RWPE1 (cell line): Measurements from ENCODE around the gene LRMDA.

Experiments used
- CTCF ChIA-PET: fragments of 350-600 bp; sonication (Branson Sonifier 250); formaldehyde crosslinking; extraction: SDS; loops from one replicate; lab custom pipeline; 2021; lab: Yijun Ruan, JAX
- POLR2A ChIA-PET: fragments of 400-600 bp; formaldehyde crosslinking; extraction: SDS; loops from one replicate; lab custom pipeline; 2020; ENCODE audit warnings: antibody characterized with exemption; ENCODE audit not compliant: low non-redundant PET; lab: Yijun Ruan, JAX
- DNase-seq: peaks from one replicate; pipeline ENCODE4 v3.0.0; 2012; ENCODE audit warnings: low spot score
- H3K27ac ChIP-seq: fragments of 450-650 bp; 2 replicates; pipeline ENCODE4 v1.5.1; 2017
- CTCF ChIP-seq: fragments of 450-650 bp; conservative IDR thresholded peaks from 2 replicates; pipeline ENCODE4 v1.5.1; 2017; ENCODE audit warnings: low read depth, mild to moderate bottlenecking

The LRMDA gene

GRCh38 chr10:75542084-75542483 lies 110.7 kb downstream of the LRMDA start:
- POLR2A ChIA-PET, result no interaction called here
- DNase-seq, result no peak
- TF ChIP-seq CTCF, result no peak
- H3K27ac ChIP-seq, result no peak overlapping the region
- CTCF ChIA-PET, result no interaction called here

GRCh38 chr10:75542906-75543305 lies 111.5 kb downstream of the LRMDA start:
- no peak overlapping the region for H3K27ac ChIP-seq
- CTCF ChIA-PET, result interaction anchor here (0.7 kb wide), 2 partner anchors 74 to 143 kb away, joined by 3 read pairs; no protein-coding TSS in a partner anchor
- POLR2A ChIA-PET, result no interaction called here
- TF ChIP-seq CTCF, result no peak
- DNase-seq, result no peak

GRCh38 chr10:75544386-75544785 lies 113.0 kb downstream of the LRMDA start:
- ChIA-PET CTCF (no interaction called here), POLR2A (no interaction called here)
- H3K27ac ChIP-seq, result no peak overlapping the region
- no peak for DNase-seq
- TF ChIP-seq CTCF, result no peak

GRCh38 chr10:75544993-75545706 lies 113.7 kb downstream of the LRMDA start:
- no peak for TF ChIP-seq CTCF
- POLR2A ChIA-PET, result interaction anchor here (0.5 kb wide), 1 partner anchor 136 kb away, joined by 8 read pairs; no protein-coding TSS in a partner anchor
- no peak for DNase-seq

GRCh38 chr10:75546004-75546403 lies 114.6 kb downstream of the LRMDA start:
- no peak for TF ChIP-seq CTCF
- POLR2A ChIA-PET, result no interaction called here
- no peak for DNase-seq
- CTCF ChIA-PET, result interaction anchor here (0.7 kb wide), 1 partner anchor 11 kb away, joined by 3 read pairs; no protein-coding TSS in a partner anchor
- no peak overlapping the region for H3K27ac ChIP-seq

More at GRCh38 chr10:75544993-75545706, 113.7 kb downstream of the LRMDA start:
- CTCF ChIA-PET, result no interaction called here
- no peak overlapping the region for H3K27ac ChIP-seq

- no peak for DNase-seq
- H3K27ac ChIP-seq, result no peak overlapping the region
- ChIA-PET POLR2A (no interaction called here), CTCF (interaction anchor here (0.7 kb wide), 1 partner anchor 1123 kb away, joined by 3 read pairs; no protein-coding TSS in a partner anchor)
- TF ChIP-seq CTCF, result no peak
Measured at GRCh38 chr10:75547391-75548298, 116.2 kb downstream of the LRMDA start.
